LNCAP (cell line): ENCODE data around the gene FOSL2.

Source experiments
- TF ChIP-seq, protein P1 (sequence below): fragments of 450-650 bp; IDR thresholded peaks from 2 replicates; pipeline ENCODE4 v1.5.1; 2017; ENCODE audit warnings: mild to moderate bottlenecking

FOSL2 gene

GRCh38 chr2:28457237-28457636 lies 64.6 kb downstream of the FOSL2 start:
- TF ChIP-seq, protein P1, sequence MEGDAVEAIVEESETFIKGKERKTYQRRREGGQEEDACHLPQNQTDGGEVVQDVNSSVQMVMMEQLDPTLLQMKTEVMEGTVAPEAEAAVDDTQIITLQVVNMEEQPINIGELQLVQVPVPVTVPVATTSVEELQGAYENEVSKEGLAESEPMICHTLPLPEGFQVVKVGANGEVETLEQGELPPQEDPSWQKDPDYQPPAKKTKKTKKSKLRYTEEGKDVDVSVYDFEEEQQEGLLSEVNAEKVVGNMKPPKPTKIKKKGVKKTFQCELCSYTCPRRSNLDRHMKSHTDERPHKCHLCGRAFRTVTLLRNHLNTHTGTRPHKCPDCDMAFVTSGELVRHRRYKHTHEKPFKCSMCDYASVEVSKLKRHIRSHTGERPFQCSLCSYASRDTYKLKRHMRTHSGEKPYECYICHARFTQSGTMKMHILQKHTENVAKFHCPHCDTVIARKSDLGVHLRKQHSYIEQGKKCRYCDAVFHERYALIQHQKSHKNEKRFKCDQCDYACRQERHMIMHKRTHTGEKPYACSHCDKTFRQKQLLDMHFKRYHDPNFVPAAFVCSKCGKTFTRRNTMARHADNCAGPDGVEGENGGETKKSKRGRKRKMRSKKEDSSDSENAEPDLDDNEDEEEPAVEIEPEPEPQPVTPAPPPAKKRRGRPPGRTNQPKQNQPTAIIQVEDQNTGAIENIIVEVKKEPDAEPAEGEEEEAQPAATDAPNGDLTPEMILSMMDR, result no peak

- TF ChIP-seq, protein P1, result no peak
These were observed 68.4 kb downstream of the FOSL2 start for GRCh38 chr2:28461056-28461455.

GRCh38 chr2:28462122-28462521 lies 69.5 kb downstream of the FOSL2 start:
- TF ChIP-seq, protein P1, result no peak

GRCh38 chr2:28463211-28463816 lies 70.7 kb downstream of the FOSL2 start:
- TF ChIP-seq, protein P1, result no peak

DNA sequence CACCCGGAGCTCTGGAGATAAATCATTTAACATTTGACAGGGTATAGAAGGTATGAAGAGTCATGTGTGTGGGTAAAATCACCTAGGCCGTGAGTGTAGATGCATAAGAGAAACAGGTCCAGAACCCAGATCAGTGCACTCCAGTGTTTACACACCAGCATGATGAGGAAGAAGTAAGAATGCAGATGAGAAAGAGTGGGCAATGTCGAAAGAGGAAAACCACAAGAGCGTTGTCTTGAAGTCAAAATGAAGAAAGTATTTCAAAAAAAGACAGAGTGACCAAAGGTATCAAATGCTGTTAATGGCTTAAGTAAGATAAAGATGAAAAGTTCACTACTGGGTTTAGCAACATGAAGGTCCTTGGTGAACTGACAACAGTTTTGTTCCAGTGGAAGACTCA lies 71.2 kb downstream of the FOSL2 start:
- TF ChIP-seq, protein P1, result no peak

DNA sequence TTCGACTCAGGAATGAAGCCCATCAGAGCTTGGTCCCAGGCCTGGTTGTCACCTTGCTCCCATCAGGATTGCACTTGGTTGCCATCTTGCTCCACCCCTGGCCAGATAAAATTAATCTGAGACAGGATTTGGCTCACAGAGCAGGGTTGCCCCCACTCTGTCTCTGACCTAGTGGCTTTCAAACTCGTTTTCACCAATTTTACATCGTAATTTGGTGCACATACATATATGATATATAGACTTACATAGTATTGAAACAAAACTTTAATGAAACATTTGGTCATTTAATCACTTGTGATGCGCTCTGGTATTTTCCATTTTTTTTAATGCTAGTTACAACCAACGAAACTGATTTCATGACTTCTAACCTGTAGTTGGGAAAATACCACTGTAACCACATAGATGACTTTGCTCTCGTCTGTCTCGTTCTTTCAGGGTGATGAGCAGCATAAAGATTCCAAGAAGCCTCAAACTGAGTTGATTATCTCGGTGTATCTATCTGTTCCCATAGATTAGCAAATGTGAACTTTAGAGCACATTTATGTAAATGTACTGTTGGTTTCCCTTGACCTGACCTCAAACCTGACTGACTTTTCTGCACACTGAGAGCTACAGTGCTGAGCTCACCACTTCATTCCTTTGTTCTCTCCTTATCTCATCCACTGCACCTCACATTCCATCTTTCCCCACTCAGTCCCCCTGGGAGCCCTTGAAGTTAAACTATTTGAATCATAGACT lies 72.7 kb downstream of the FOSL2 start:
- TF ChIP-seq, protein P1, result no peak
